H1 (cell line): Measurements from ENCODE around the gene DBH. TPM values are rescaled to one million over a fixed set of nuclear protein-coding genes. Genes with fewer than 3 reads are reported as not detected.

Source experiments
- CTCF ChIA-PET: fragments of 300-600 bp; sonication (Branson Sonifier 250); formaldehyde crosslinking; loops from one replicate; lab custom pipeline; 2021; ENCODE audit not compliant: partially characterized antibody; lab: Charles Lee
- POLR2A ChIA-PET: fragments of 300-600 bp; sonication (Branson Sonifier 250); formaldehyde crosslinking; loops from one replicate; lab custom pipeline; 2021; ENCODE audit warnings: inconsistent platforms; ENCODE audit not compliant: partially characterized antibody; lab: Charles Lee
- DNase-seq, 2 experiments: peaks; one replicate each; pipeline versions ENCODE4 v3.0.0 to v3.0.0-alpha.2; 2010 to 2022; ENCODE audit warnings: low spot score in 2 of 2, low read depth in 1 of 2, mixed read lengths in 1 of 2
- FAIRE-seq: peaks from 2 replicates; lab custom pipeline; 2011; peaks lifted over from hg19 to GRCh38; lab: Jason Lieb, UNC
- H2AFZ ChIP-seq: 2 replicates; pipeline ENCODE4 v1.8.1; 2012; ENCODE audit warnings: low read length, inconsistent platforms
- H2AK5ac ChIP-seq: 2 replicates; pipeline ENCODE4 v1.6.1; 2013; ENCODE audit warnings: low read depth, low read length
- H2BK120ac ChIP-seq: replicated peaks from 2 replicates; pipeline ENCODE3; 2013; ENCODE audit warnings: low read depth, low read length, inconsistent platforms
- H2BK12ac ChIP-seq: 2 replicates; pipeline ENCODE4 v1.6.1; 2013; ENCODE audit warnings: low read depth, low read length
- H2BK15ac ChIP-seq: 2 replicates; pipeline ENCODE4 v1.6.1; 2013; ENCODE audit warnings: low read length
- H2BK20ac ChIP-seq: 2 replicates; pipeline ENCODE4 v1.6.1; 2013; ENCODE audit warnings: low read length
- H2BK5ac ChIP-seq: 2 replicates; pipeline ENCODE4 v1.6.1; 2013; ENCODE audit warnings: low read depth, low read length
- H3K14ac ChIP-seq: 2 replicates; pipeline ENCODE4 v1.6.1; 2013; ENCODE audit warnings: inconsistent platforms; ENCODE audit not compliant: insufficient read length
- H3K18ac ChIP-seq: 2 replicates; pipeline ENCODE4 v1.6.1; 2013; ENCODE audit warnings: low read length; ENCODE audit errors: extremely low read depth
- H3K23ac ChIP-seq: 2 replicates; pipeline ENCODE4 v1.6.1; 2013; ENCODE audit warnings: inconsistent platforms; ENCODE audit not compliant: insufficient read length
- H3K23me2 ChIP-seq: 2 replicates; pipeline ENCODE4 v1.6.1; 2013; ENCODE audit warnings: low read depth, low read length
- H3K27ac ChIP-seq: 2 replicates; pipeline ENCODE4 v1.6.1; 2011; ENCODE audit warnings: low read depth, low read length, inconsistent platforms
- H3K27me3 ChIP-seq, 4 experiments: replicated peaks in 1 of 4; 1 replicate in 1 of 4; 2 replicates in 3 of 4; pipeline versions ENCODE4 v1.6.1 to v1.8.1; 2011 to 2013; ENCODE audit warnings: low read length in 3 of 4, mild to moderate bottlenecking in 3 of 4, inconsistent platforms in 2 of 4, mixed read lengths in 2 of 4, moderate library complexity in 1 of 4; ENCODE audit not compliant: control insufficient read depth in 3 of 4, insufficient read depth in 3 of 4; ENCODE audit errors: extremely low read depth in 1 of 4
- H3K36me3 ChIP-seq, 4 experiments: 2 replicates each; pipeline versions ENCODE4 v1.6.1 to v1.8.1; 2011 to 2013; ENCODE audit warnings: mild to moderate bottlenecking in 4 of 4, low read length in 3 of 4, moderate library complexity in 2 of 4, control low read depth in 1 of 4, inconsistent platforms in 1 of 4; ENCODE audit not compliant: insufficient read depth in 4 of 4, control insufficient read depth in 2 of 4
- H3K4ac ChIP-seq: replicated peaks from 2 replicates; pipeline ENCODE3; 2013; ENCODE audit warnings: low read length, low read depth, mixed read lengths, inconsistent platforms; ENCODE audit not compliant: insufficient read length
- H3K4me1 ChIP-seq, 4 experiments: replicated peaks in 1 of 4; 1 replicate in 1 of 4; 2 replicates in 3 of 4; pipeline versions ENCODE4 v1.6.1 to v1.8.1; 2011 to 2013; ENCODE audit warnings: low read length in 3 of 4, inconsistent platforms in 2 of 4, mixed read lengths in 1 of 4; ENCODE audit not compliant: insufficient read depth in 4 of 4, control insufficient read depth in 3 of 4
- H3K4me2 ChIP-seq, 2 experiments: 2 replicates each; pipeline versions ENCODE4 v1.6.1 to v1.8.1; 2011 to 2013; ENCODE audit warnings: low read depth in 2 of 2, low read length in 2 of 2, control low read depth in 1 of 2, inconsistent platforms in 1 of 2, mild to moderate bottlenecking in 1 of 2; ENCODE audit not compliant: insufficient read depth in 1 of 2
- H3K4me3 ChIP-seq, 4 experiments: fragments of 200-600, 300-600 bp in 1 of 4; sonication (generic), shearing (Covaris generic), sonication (Bioruptor Twin) in 1 of 4; 2 replicates each; pipeline versions ENCODE4 v1.5.1 to v1.8.1; 2011 to 2016; ENCODE audit warnings: low read length in 4 of 4, low read depth in 3 of 4, control low read depth in 2 of 4, inconsistent platforms in 2 of 4, mild to moderate bottlenecking in 2 of 4, mixed read lengths in 1 of 4, moderate library complexity in 1 of 4; ENCODE audit not compliant: insufficient read depth in 2 of 4; ENCODE audit errors: extremely low read depth in 1 of 4
- H3K56ac ChIP-seq: replicated peaks from 2 replicates; pipeline ENCODE3; 2013; ENCODE audit warnings: low read depth, mild to moderate bottlenecking, mixed read lengths, low read length, inconsistent platforms; ENCODE audit not compliant: insufficient read length
- H3K79me1 ChIP-seq: 2 replicates; pipeline ENCODE4 v1.6.1; 2013; ENCODE audit warnings: low read depth, low read length, control low read depth
- H3K79me2 ChIP-seq, 2 experiments: 2 replicates each; pipeline versions ENCODE4 v1.6.1 to v1.8.1; 2012 to 2013; ENCODE audit warnings: low read length in 2 of 2, mild to moderate bottlenecking in 2 of 2, inconsistent platforms in 1 of 2; ENCODE audit not compliant: insufficient read depth in 2 of 2, control insufficient read depth in 1 of 2
- H3K9ac ChIP-seq, 4 experiments: replicated peaks in 1 of 4; 1 replicate in 1 of 4; 2 replicates in 3 of 4; pipeline versions ENCODE4 v1.6.1 to v1.8.1; 2011 to 2013; ENCODE audit warnings: low read depth in 3 of 4, low read length in 3 of 4, control low read depth in 2 of 4, mild to moderate bottlenecking in 2 of 4, moderate library complexity in 2 of 4, inconsistent platforms in 1 of 4; ENCODE audit errors: extremely low read depth in 1 of 4
- H3K9me3 ChIP-seq, 2 experiments: 2 replicates each; pipeline versions ENCODE4 v1.6.1 to v1.8.1; 2012 to 2013; ENCODE audit warnings: mild to moderate bottlenecking in 2 of 2, moderate library complexity in 2 of 2, control low read depth in 1 of 2, inconsistent platforms in 1 of 2, low read depth in 1 of 2, low read length in 1 of 2, mixed read lengths in 1 of 2; ENCODE audit not compliant: insufficient read depth in 2 of 2
- H4K20me1 ChIP-seq, 2 experiments: replicated peaks in 1 of 2; 2 replicates each; pipeline versions ENCODE3 to v1.8.1; 2011 to 2013; ENCODE audit warnings: inconsistent platforms in 2 of 2, low read length in 2 of 2, mild to moderate bottlenecking in 1 of 2; ENCODE audit not compliant: insufficient read depth in 2 of 2, control insufficient read depth in 1 of 2
- H4K5ac ChIP-seq: 2 replicates; pipeline ENCODE4 v1.6.1; 2013; ENCODE audit warnings: low read length, low read depth, mixed read lengths, inconsistent platforms; ENCODE audit not compliant: insufficient read length
- H4K8ac ChIP-seq: 2 replicates; pipeline ENCODE4 v1.8.0; 2013; ENCODE audit warnings: mild to moderate bottlenecking, moderate library complexity, low read length, inconsistent platforms; ENCODE audit not compliant: insufficient read depth; ENCODE audit errors: extremely low read depth
- H4K91ac ChIP-seq: replicated peaks from 2 replicates; pipeline ENCODE3; 2013; ENCODE audit warnings: low read length, mixed read lengths, inconsistent platforms; ENCODE audit not compliant: insufficient read length
- ASH2L ChIP-seq: fragments of 200-600, 300-600 bp; sonication (generic); IDR thresholded peaks from one replicate; pipeline ENCODE4 v1.7.1; 2017; ENCODE audit warnings: low read length
- ATF3 ChIP-seq: IDR thresholded peaks from 2 replicates; pipeline ENCODE4 v1.6.1; 2011; ENCODE audit warnings: low read depth, mild to moderate bottlenecking, low read length; ENCODE audit not compliant: insufficient read depth
- RAD21 ChIP-seq, 2 experiments: IDR thresholded peaks in 1 of 2; conservative IDR thresholded peaks in 1 of 2; 2 replicates each; pipeline ENCODE4 v1.6.1; 2011; ENCODE audit warnings: low read depth in 2 of 2, low read length in 2 of 2, improper control_type of control experiment in 1 of 2, inconsistent platforms in 1 of 2, mild to moderate bottlenecking in 1 of 2, moderate library complexity in 1 of 2
- RNF2 ChIP-seq: fragments of 200-900, 300-1000 bp; sonication (generic); IDR thresholded peaks from 2 replicates; pipeline ENCODE4 v1.7.1; 2016; ENCODE audit warnings: borderline replicate concordance, low read depth, mild to moderate bottlenecking, antibody characterized with exemption, low read length; ENCODE audit not compliant: poor library complexity, severe bottlenecking; ENCODE audit errors: missing control alignments
- SRF ChIP-seq: IDR thresholded peaks from 2 replicates; pipeline ENCODE4 v1.6.1; 2011; ENCODE audit warnings: mild to moderate bottlenecking, low read depth, low read length, moderate library complexity
- TAF7 ChIP-seq: optimal IDR thresholded peaks from 2 replicates; pipeline ENCODE3; 2011; ENCODE audit warnings: low read depth, mild to moderate bottlenecking, inconsistent platforms, low read length, moderate library complexity, borderline replicate concordance
- WGBS, 2 experiments: shearing (Covaris generic) in 1 of 2; methylation state at CpG; one replicate each; pipeline versions ENCODE4 v1.1.6 to v1.1.7; 2013 to 2015; ENCODE audit warnings: low lambda C conversion rate in 2 of 2, mixed read lengths in 2 of 2, inconsistent platforms in 1 of 2, low coverage in 1 of 2, missing lambda C conversion rate in 1 of 2; ENCODE audit not compliant: insufficient replicate concordance in 2 of 2, insufficient coverage in 1 of 2, insufficient read length in 1 of 2; ENCODE audit errors: extremely low coverage in 1 of 2, missing lambda C conversion rate in 1 of 2; 5-methylcytosine and 5-hydroxymethylcytosine counted together
- polyA plus RNA-seq, 7 experiments: library from polyadenylated mRNA; depleted of rRNA in 3 of 7; stranded (reverse) in 5 of 7; unstranded in 2 of 7; fragments of >200 nt in 5 of 7; fragments of 200-250 nt in 2 of 7; gene quantifications; 1 replicate in 5 of 7; 2 replicates in 1 of 7; 4 replicates in 1 of 7; pipeline versions ENCODE4 v1.2.1 to v1.2.3, GENCODE V29; 2011 to 2013; ENCODE audit warnings: missing spikeins in 2 of 7, mixed read lengths in 2 of 7
- total RNA-seq: library from RNA; stranded (reverse); fragmentation: NEBNext Ultra II Directional; extraction: Animal tissue kit (Norgen Biotek cat#: 25700); gene quantifications from 2 replicates; pipeline ENCODE4 v1.2.1, GENCODE V29; 2021

DBH gene
- total and polyA plus RNA-seq, 2 of the 8 experiments (the other 6 are each of a cell fraction or from before 2014, with no cell fraction given): 0.18 TPM; not detected in 1

GRCh38 chr9:133612816-133613215, 23.3 kb upstream of the DBH start:
- Histone ChIP-seq H3K4me2 (no peak overlapping the region), H3K9ac (no peak overlapping the region), H3K14ac (no peak overlapping the region), H3K56ac (no peak overlapping the region), H3K23me2 (peaks cover 4% of the 10 kb centered on the region; the same call in 1 of the 2 replicates), H2BK15ac (no peak overlapping the region), H3K9me3 (no peaks in the 10 kb centered on the region), H3K27ac (no peak overlapping the region), H4K5ac (no peak overlapping the region), H2BK120ac (no peak overlapping the region), H4K20me1 (no peaks in the 10 kb centered on the region), H2BK5ac (no peak overlapping the region), H2AK5ac (no peak overlapping the region), H3K79me1 (no peaks in the 10 kb centered on the region), H4K91ac (no peak overlapping the region), H3K4me3 (no peak overlapping the region), H4K8ac (no peak overlapping the region), H3K23ac (no peak overlapping the region), H2BK20ac (no peak overlapping the region), H3K36me3 (no peaks in the 10 kb centered on the region), H3K4ac (no peak overlapping the region), H3K4me1 (peaks cover 0 to 3% (median 1%) of the 10 kb centered on the region in 4 experiments; a peak in 3 of 7 replicates), H3K18ac (no peak overlapping the region), H2AFZ (no peak overlapping the region), H3K27me3 (peaks cover 5 to 19% (median 13%) of the 10 kb centered on the region in 4 experiments), H3K79me2 (no peaks in the 10 kb centered on the region), H2BK12ac (no peak overlapping the region)
- ChIA-PET POLR2A (interaction anchor here (1.4 kb wide), 1 partner anchor 12 kb away, joined by 3 read pairs; no protein-coding TSS in a partner anchor), CTCF (interaction anchor here (0.7 to 1.4 kb wide), 3 partner anchors 10 to 102 kb away, joined by 3 to 4 read pairs (median 4); no protein-coding TSS in a partner anchor)
- 86% methylated on average over 8 of the region's 8 CpGs; no CpG with 5 or more reads in 1 of the 2 experiments for WGBS, 2 experiments
- TF ChIP-seq RAD21 (IDR thresholded peaks at IDR 0.05 in 1 of 2, conservative IDR thresholded peaks at IDR 0.05 in 1 of 2; ENCODE audit: low read depth in 2 of 2, low read length in 2 of 2) (no peak), RNF2 (no peak), SRF (no peak), TAF7 (no peak), ATF3 (no peak), ASH2L (no peak)
- FAIRE-seq (no peak), DNase-seq (no peak)
